ENCODE measurements around the gene LIPE.

The LIPE gene

DNA sequence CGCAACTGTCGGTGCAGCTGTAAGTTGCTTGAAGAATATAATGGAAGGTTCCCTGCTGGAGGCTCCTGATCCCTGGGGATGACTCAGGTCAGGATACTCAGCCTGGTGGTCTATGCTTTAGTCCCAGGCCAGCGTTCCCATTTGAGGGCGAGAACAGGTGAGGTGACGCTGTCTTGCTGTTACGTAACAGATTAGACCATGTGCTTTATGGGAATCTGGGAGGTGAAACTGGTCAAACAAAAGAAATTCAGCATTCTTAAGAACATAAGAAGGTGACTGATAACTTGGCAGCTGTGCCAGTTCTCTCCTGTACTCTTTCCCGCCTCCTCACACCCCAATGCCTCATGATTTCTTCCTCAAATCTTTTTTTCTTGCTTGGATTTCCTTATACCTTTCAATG, 15.6 kb upstream of the LIPE start, which contains the start of gene CXCL17:
Gene CXCL17, minus strand, starts transcription at position 114 of the 400 bp plus-strand sequence. CDS start 114 bp downstream, outside the sequence.
- DNase-seq: no peak

DNA sequence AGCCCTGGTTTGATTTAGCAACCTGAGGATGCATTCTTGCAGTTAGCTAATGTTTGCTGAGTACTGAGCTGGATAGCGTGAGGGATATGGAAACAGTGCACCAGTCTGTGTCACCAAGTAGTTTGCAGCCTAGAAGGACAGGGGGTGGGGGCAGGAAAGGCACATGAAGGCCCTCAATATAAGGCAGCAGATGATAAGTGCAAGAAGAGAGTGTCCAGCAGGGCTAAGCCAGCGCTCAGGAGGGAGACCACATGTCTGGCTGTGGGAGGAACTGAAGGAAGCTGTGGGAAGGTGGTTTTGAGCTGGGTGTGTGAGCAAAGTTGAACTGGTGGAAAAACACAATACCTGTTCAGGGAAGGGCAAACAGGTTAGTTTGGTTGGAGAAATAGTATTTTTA, 13.9 kb upstream of the LIPE start:
- no peak for DNase-seq

GRCh38 chr19:42440357-42441048, 13.3 kb upstream of the LIPE start:
- peak; percentile 88 for DNase-seq

DNA sequence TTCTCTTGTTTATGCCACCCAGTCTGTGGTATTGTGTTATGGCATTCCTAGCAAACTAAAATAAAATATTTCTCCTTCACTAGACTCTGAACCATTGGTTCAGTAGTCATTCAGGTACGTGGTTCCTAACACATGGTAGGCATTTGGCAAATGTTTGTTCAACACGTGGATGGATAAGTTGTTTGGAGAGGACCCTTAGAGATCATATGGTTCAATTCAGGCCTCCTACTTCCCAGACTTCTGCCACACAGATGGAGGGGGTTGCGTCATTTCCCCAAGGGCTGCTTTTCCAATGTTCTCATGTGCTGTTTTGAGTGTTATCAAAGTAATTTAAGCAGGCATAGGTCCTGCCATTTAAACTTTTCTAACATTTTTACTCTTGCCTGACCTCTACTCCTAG, 8.8 kb upstream of the LIPE start:
- no peak for DNase-seq

DNA sequence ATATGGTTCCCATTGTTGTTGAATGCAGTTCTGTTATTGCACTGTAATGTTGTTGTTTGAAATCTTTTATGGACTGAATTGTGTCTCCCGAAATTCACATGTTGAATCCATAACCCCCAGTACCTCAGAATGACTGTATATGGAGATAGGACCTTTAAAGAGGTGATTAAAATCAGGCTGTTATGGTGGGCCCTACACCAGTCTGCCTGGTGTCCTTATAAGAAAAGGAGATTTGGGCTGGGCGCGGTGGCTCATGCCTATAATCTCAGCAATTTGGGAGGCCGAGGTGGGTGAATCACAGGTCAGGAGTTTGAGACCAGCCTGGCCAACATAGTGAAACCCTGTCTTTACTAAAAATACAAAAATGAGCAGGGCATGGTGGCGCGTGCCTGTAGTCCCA, 8.1 kb upstream of the LIPE start:
- DNase-seq: no peak

DNA sequence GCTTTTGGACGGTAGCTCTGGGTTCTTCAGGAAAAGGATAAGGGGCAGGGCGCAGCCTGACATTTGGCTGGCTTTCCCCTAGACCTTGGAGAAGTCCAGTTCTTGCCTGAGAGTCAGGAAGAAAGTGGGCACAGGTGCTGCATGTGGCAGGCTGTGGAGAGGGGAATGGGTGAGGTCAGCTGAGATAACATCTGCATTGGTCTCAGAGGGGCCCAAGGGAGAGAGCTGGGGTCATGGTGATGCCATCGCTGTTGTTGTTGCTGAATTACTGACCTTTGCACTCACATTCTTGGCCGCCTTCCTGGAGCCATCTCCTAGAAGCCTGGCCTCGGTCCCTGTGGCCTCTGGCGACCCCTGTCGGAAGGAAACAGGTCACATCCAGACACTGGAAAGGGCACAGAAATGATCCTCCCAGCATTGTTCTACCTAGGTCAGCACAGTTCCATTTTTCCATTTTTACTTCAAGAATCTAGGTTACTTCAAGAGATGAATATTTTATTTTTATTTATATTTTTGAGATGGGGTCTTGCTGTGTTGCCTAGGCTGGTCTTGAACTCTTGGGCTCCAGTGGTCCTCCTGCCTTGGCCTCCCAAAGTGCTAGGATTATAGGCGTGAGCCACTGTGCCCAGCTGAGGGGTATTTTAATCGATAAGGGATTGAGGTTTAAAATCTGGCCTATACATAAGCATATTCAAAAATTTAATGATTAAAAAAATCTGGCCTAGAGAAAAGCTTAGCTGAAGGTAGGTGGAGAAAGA, 6.5 kb upstream of the LIPE start:
- peak; percentile 73 for DNase-seq

GRCh38 chr19:42431486-42431885, 4.3 kb upstream of the LIPE start:
- no peak for DNase-seq

- DNase-seq: no peak
Observed at GRCh38 chr19:42428676-42429075, 1.5 kb upstream of the LIPE start.

- no peak for DNase-seq
Observed at GRCh38 chr19:42426643-42427042, 545 bp downstream of the LIPE start.

DNA sequence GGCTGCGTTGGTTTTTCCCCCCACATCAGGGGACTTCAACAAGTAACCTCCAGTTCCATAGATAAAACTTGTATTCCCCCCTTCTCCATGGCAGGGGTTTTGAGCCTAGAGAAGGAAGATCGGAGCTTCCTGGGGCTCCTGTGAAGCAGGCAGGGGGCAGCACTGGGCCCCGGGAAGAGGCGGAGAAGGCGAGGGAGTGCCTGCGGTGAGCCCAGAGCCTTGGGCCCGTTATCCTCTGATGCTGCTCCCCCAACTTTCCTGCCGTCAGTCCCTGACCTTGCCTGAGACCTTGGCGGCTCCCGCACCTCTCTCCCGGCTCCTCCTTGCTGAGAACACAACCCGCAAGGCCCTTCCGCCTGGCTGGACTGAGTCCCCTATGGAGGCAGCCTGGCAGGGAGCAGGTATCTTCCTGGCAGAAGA, 2.5 kb downstream of the LIPE start:
- no peak for DNase-seq

DNA sequence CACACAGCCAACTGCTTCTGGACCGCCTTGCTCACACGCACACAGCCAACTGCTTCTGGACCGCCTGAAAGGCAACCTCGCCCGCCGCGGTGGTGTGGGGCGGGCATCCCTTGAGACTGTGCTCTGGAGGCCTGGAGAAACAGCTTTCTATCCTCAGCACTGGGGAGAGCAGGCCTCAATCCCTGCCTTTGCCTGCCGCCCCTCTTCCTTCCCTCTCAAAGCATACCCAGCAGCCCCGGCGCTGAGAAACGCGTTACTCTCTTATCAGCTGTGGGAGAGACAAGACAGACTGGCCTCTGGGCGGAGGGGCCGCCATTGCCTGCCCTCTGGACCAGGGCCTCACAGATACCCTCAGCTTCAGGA, 2.9 kb downstream of the LIPE start:
- DNase-seq: no peak

DNA sequence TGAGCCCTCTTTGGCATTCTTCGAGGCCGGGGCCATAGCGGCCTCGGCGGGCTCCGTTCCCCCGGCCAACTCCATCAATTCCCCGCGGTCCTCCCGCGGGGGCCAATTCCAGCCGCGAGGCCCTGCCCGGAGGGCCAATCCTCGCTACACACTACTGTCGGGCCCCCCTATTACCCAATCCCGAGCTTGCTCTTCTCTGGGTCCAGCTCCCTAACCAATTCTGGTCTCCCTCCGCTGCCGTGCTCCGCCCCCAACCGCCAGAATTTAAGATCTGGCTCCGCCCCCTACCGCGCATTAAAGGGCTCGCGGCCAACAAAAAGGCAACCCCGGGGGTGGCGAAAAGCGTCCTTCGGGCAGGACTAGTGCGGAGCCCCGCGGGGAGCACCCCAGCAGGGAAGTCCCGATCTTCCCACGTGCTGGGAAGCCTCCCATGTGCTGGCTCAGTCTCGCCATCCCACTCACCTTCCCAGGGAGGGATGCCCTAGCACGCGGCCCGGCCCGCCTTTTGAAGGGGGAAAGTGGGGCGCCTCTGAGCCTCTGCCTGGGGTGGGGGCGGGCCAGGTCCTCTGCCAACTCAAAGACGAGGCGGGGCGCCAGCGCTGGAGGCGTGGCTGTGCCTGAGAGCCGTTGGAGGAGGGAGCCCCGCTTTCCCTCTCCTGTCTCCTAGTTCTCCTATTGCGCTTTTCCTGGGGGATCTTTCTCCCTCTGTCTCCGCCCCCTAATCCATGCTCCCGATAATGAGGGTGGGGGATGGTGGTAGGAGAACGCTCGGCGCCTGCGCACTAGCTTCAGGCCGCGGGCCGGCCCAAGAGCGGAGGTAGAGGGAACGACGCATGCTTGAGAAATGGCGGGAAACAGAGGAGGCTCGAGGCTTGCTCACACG, 3.5 kb downstream of the LIPE start:
- DNase-seq: peak; percentile 95

DNA sequence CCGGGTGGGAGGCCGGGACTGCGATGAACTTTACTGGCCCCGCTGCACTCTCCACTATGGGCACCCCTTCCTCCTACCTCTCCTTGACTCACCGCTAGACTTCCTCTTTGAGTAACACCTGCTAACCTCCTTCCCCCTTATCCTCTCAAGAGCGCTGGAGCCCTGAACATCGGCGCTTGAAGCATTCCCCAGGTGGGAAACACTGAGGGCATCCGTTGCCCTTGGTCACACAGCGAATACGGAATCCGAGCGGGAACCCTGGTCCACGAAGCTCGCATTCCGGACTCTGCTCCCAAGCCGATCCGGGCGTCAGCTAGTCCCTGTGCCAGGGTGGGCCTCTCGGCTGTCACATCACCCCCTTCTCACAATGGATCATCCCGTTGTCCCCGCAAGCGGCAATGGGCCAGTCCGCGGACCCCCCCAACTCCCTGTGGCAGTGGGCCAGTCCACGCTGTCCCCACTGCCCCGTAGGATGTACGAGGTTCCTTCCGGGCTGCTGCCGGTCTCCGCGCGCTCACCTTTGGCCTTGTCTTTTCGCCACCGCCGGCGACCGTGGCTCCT, 4.2 kb downstream of the LIPE start:
- peak; percentile 56 for DNase-seq

GRCh38 chr19:42422092-42422900, 4.9 kb downstream of the LIPE start:
- no peak for DNase-seq

DNA sequence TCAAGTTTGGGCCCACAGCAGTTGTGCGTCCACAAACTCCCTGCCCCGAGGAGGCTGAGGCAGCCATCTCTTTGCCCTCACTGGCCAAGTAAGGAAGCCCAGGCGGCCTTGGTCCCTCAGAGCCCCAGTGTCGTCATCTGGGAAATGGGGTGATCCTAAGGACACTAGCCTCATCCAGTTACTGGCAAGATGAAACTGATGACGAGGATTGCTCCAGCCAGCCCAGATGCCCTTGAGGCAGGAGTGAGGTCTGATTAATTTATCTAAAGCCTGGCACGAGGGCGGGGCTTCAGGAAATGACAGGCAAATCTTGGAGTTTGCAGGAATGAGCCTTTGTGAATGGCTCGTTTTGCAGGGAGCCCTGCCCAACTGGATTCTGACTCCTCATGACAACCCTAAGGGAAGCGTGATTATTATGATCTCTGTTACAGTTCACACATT, 5.6 kb downstream of the LIPE start:
- no peak for DNase-seq

DNA sequence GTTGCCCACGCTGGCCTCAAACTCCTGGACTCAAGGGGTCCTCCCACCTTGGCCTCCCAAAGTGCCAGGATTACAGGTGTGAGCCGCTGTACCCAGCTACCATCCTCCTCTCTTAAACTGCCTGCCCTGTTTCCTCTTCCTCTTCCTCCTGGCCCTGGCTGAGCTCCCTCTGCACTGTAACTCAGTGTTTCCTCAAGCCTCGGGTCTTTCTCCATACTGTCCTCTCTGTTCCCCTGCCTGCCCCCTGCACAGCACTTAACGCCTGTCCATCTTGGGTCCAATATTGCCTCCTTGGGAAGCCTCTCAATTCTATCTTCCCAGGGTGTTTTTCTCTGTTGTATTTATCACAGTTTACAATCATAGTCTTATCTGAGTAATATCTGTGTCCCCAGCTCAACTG, 6.1 kb downstream of the LIPE start:
- DNase-seq: no peak

DNA sequence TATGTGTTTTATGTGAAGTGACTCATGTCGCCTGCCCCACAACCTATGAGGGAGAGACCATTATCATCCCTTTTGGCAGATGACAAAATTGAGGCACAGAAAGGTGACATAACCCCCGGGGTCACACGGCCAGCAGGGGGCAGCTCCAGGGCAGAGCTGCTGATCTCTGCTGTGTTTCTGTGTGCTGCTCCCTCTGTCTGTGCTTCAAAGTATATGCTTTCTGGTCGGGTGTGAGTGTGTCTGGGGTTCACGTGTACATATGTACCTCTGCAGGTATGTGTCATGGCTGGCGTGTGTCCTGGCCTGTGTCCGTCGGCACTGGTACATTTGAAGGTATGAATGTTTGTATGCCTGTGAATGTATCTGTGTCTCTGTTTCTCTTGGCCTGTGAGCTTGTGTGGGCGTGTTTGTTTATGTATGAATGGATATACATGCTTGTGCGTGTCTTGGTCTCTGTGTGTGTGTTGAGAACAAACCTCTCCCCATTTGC, 7.1 kb downstream of the LIPE start:
- DNase-seq: peak; percentile 85

DNA sequence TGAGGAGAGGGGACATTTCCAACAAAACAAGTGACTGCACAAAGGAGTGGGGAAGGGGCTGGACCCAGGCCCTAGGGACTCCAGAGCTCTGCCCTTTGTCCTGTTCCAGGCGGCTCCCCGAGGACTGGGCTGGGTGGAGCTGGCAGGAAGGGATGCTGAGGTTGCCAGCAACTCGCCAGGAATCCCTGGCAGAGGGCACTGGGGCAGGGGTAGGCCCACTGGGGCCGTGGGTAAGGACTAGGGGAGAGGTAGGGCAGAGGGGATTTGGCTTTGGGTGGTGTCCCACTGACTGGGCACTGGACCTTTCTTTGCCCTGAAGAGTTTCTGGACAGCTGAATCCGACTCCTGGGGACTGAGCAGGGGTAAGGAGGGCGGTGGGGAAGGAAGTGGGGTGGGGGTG, 7.9 kb downstream of the LIPE start:
- DNase-seq: no peak

DNA sequence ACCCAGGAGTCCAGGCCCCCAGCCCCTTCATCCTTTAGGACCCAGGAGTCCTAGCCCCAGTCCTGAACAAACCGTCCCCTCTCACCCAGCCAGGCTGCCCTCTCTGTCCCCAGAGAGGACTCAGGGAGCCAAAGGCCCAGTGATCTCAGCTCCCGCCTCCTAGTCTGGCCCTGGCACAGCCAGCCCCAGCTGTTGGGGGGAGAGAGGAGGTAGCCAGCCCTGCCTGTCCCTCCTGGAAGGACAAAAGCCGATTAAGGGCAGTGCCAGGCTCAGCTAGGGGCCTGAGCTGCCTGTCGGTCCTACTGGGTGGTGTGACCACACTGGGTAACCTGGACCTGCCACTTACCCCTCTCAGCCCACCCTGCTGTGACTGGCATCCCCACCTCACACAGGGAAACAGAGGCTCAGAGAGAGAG, 14.5 kb downstream of the LIPE start:
- DNase-seq: no peak

GRCh38 chr19:42412227-42412626, 15.0 kb downstream of the LIPE start:
- DNase-seq: no peak

- DNase-seq: no peak
Observed at GRCh38 chr19:42411581-42412178, 15.5 kb downstream of the LIPE start.

GRCh38 chr19:42410371-42410770, 16.8 kb downstream of the LIPE start:
- no peak for DNase-seq

Measured in activated CD4-positive, alpha-beta T cell treated with anti-CD3 and anti-CD28 coated beads, Interleukin-2, Interleukin-6, amounts not matched to agents 100 ng/mL and 50 ng/mL, durations not matched to agents 16 hours and 8 hours (primary cell).